WTC11 (cell line): ENCODE measurements around the gene SLC38A6. TPM values are rescaled to one million over a fixed set of nuclear protein-coding genes. Genes with fewer than 3 reads are reported as not detected.

Experiments
- ATAC-seq: fragments of 200-7000 bp; cut with Tn5 transposase; 2 replicates; pipeline ENCODE4 v1.10.0; 2021; ENCODE audit warnings: mild to moderate bottlenecking, moderate library complexity
- CTCF ChIA-PET: fragments of 300-600 bp; sonication (Branson Sonifier 250); formaldehyde crosslinking; loops from one replicate; lab custom pipeline; 2021; ENCODE audit warnings: antibody characterized with exemption; lab: Charles Lee
- POLR2A ChIA-PET: fragments of 350-600 bp; sonication (Branson Sonifier 250); formaldehyde crosslinking; loops from one replicate; lab custom pipeline; 2021; ENCODE audit warnings: antibody characterized with exemption; lab: Charles Lee
- DNase-seq: peaks from one replicate; pipeline ENCODE4 v3.0.0; 2021; ENCODE audit warnings: low spot score
- H3K27ac Mint-ChIP-seq: 2 replicates; pipeline ENCODE4 v1.8.0; 2021; ENCODE audit warnings: mixed read lengths
- H3K27me3 Mint-ChIP-seq: 2 replicates; pipeline ENCODE4 v1.8.0; 2021; ENCODE audit warnings: low read depth, mild to moderate bottlenecking, moderate library complexity, mixed read lengths
- H3K36me3 Mint-ChIP-seq: 2 replicates; pipeline ENCODE4 v1.8.0; 2021; ENCODE audit warnings: mixed read lengths
- H3K4me1 Mint-ChIP-seq: 2 replicates; pipeline ENCODE4 v1.8.0; 2022; ENCODE audit warnings: mixed read lengths
- H3K4me3 Mint-ChIP-seq: 2 replicates; pipeline ENCODE4 v1.8.0; 2021; ENCODE audit warnings: mild to moderate bottlenecking, moderate library complexity, mixed read lengths
- H3K9me3 Mint-ChIP-seq: 2 replicates; pipeline ENCODE4 v1.8.0; 2021; ENCODE audit warnings: mixed read lengths
- CREM ChIP-seq: sonication (generic); formaldehyde crosslinking; IDR thresholded peaks from 2 replicates; pipeline ENCODE4 v1.8.1; 2022; ENCODE audit warnings: mild to moderate bottlenecking, missing genetic modification reagents, moderate library complexity
- EMX1 ChIP-seq: fragments of 250-450 bp; sonication (Bioruptor Pico); IDR thresholded peaks from 2 replicates; pipeline ENCODE4 v1.8.0; 2021; ENCODE audit warnings: mild to moderate bottlenecking
- ESRRA ChIP-seq: sonication (generic); formaldehyde crosslinking; IDR thresholded peaks from 2 replicates; pipeline ENCODE4 v1.8.1; 2022; ENCODE audit warnings: mild to moderate bottlenecking, missing genetic modification reagents, borderline replicate concordance
- ETV6 ChIP-seq: sonication (generic); formaldehyde crosslinking; IDR thresholded peaks from 2 replicates; pipeline ENCODE4 v1.8.1; 2022; ENCODE audit warnings: mild to moderate bottlenecking, missing genetic modification reagents
- FOXK1 ChIP-seq: sonication (generic); formaldehyde crosslinking; IDR thresholded peaks from 2 replicates; pipeline ENCODE4 v1.8.0; 2022; ENCODE audit warnings: mild to moderate bottlenecking, moderate library complexity, missing genetic modification reagents
- NFE2L1 ChIP-seq: sonication (generic); formaldehyde crosslinking; IDR thresholded peaks from 2 replicates; pipeline ENCODE4 v1.8.1; 2023; ENCODE audit warnings: missing genetic modification reagents
- SMAD3 ChIP-seq: sonication (generic); formaldehyde crosslinking; IDR thresholded peaks from 2 replicates; pipeline ENCODE4 v1.8.0; 2022; ENCODE audit warnings: missing genetic modification reagents, mild to moderate bottlenecking, borderline replicate concordance
- SP1 ChIP-seq: sonication (generic); formaldehyde crosslinking; conservative IDR thresholded peaks from 2 replicates; pipeline ENCODE4 v1.8.1; 2022; ENCODE audit warnings: missing genetic modification reagents
- TEAD1 ChIP-seq: sonication (generic); formaldehyde crosslinking; IDR thresholded peaks from 2 replicates; pipeline ENCODE4 v1.8.0; 2022; ENCODE audit warnings: mild to moderate bottlenecking, missing genetic modification reagents
- TP53 ChIP-seq: sonication (generic); formaldehyde crosslinking; IDR thresholded peaks from 2 replicates; pipeline ENCODE4 v1.8.1; 2023; ENCODE audit warnings: mild to moderate bottlenecking, missing genetic modification reagents
- ZBTB21 ChIP-seq: sonication (generic); formaldehyde crosslinking; IDR thresholded peaks from 2 replicates; pipeline ENCODE4 v1.8.1; 2023; ENCODE audit warnings: mild to moderate bottlenecking, missing genetic modification reagents, borderline replicate concordance
- ZNF232 ChIP-seq: sonication (generic); formaldehyde crosslinking; IDR thresholded peaks from 2 replicates; pipeline ENCODE4 v1.8.0; 2022; ENCODE audit warnings: mild to moderate bottlenecking, missing genetic modification reagents
- ZNF423 ChIP-seq: fragments of 250-450 bp; sonication (Bioruptor Pico); IDR thresholded peaks from 2 replicates; pipeline ENCODE4 v2.1.2; 2022; ENCODE audit warnings: mild to moderate bottlenecking, moderate library complexity
- total RNA-seq: library from RNA; stranded (reverse); gene quantifications from 3 replicates; pipeline ENCODE4 v1.2.3, GENCODE V29; 2021
- TF ChIP-seq, protein P1 (sequence below): sonication (generic); formaldehyde crosslinking; IDR thresholded peaks from 2 replicates; pipeline ENCODE4 v1.8.1; 2023; ENCODE audit warnings: mild to moderate bottlenecking, missing genetic modification reagents, borderline replicate concordance
- TF ChIP-seq, protein P2 (sequence below): sonication (generic); formaldehyde crosslinking; IDR thresholded peaks from 2 replicates; pipeline ENCODE4 v1.8.1; 2023; ENCODE audit warnings: mild to moderate bottlenecking, missing genetic modification reagents
- TF ChIP-seq, protein P3 (sequence below): sonication (generic); formaldehyde crosslinking; IDR thresholded peaks from 2 replicates; pipeline ENCODE4 v1.8.1; 2023; ENCODE audit warnings: mild to moderate bottlenecking, missing genetic modification reagents, moderate library complexity
- TF ChIP-seq, protein P4 (sequence below): sonication (generic); formaldehyde crosslinking; IDR thresholded peaks from 2 replicates; pipeline ENCODE4 v1.8.0; 2022; ENCODE audit warnings: mild to moderate bottlenecking, missing genetic modification reagents
- TF ChIP-seq, protein P5 (sequence below): sonication (generic); formaldehyde crosslinking; IDR thresholded peaks from 2 replicates; pipeline ENCODE4 v1.8.0; 2022; ENCODE audit warnings: mild to moderate bottlenecking, missing genetic modification reagents

SLC38A6 gene
- total RNA-seq, 1 experiment from 2014 or later, result 8.7 TPM

DNA sequence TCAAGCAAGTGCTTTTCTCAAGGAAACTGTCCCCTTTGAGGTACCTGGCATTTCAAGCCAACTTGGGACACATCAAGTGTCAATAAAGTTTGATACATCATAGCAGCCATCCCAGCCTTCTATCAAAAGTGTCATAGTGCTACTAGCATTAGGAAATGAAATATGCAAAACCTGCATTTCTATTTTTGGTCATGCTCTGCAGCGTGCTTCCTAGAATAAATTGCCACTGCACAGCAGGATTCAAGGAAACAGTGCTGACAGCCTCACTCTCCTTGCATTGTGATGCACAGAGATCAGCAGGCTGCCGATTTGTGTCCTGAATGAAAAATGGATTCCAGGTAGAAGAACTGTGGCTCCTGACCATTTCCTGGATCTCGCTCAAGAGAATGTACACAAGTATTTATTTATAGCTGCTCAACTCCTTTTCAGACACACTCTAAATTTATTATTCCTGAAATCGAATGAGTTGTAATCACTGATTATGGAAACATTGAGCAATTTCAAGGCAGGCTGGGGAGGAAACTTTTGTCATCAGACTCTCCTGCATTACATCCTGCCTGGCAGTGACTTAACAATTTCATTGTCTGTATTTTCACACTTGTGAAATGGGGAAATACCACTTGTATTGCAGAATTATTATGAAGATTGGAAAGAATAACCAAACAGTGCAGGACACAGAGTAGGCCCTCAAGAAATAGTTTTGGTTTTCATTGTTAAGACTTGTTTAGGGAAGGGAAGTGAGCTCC is 120.9 kb downstream of the SLC38A6 start:
- Mint-ChIP-seq H3K4me3 (no peak overlapping the region; the same call in 1 of the 2 replicates), H3K27ac (peak overlapping the region; percentile 95), H3K27me3 (peaks cover 4% of the 10 kb centered on the region; the same call in 1 of the 2 replicates), H3K4me1 (peaks cover 50% of the 10 kb centered on the region), H3K9me3 (peaks cover 33% of the 10 kb centered on the region), H3K36me3 (peaks cover 40% of the 10 kb centered on the region)
- ATAC-seq (peak; percentile 60), DNase-seq (peak; percentile 34)
- ChIA-PET POLR2A (no interaction called here), CTCF (no interaction called here)
- TF ChIP-seq, protein P1, sequence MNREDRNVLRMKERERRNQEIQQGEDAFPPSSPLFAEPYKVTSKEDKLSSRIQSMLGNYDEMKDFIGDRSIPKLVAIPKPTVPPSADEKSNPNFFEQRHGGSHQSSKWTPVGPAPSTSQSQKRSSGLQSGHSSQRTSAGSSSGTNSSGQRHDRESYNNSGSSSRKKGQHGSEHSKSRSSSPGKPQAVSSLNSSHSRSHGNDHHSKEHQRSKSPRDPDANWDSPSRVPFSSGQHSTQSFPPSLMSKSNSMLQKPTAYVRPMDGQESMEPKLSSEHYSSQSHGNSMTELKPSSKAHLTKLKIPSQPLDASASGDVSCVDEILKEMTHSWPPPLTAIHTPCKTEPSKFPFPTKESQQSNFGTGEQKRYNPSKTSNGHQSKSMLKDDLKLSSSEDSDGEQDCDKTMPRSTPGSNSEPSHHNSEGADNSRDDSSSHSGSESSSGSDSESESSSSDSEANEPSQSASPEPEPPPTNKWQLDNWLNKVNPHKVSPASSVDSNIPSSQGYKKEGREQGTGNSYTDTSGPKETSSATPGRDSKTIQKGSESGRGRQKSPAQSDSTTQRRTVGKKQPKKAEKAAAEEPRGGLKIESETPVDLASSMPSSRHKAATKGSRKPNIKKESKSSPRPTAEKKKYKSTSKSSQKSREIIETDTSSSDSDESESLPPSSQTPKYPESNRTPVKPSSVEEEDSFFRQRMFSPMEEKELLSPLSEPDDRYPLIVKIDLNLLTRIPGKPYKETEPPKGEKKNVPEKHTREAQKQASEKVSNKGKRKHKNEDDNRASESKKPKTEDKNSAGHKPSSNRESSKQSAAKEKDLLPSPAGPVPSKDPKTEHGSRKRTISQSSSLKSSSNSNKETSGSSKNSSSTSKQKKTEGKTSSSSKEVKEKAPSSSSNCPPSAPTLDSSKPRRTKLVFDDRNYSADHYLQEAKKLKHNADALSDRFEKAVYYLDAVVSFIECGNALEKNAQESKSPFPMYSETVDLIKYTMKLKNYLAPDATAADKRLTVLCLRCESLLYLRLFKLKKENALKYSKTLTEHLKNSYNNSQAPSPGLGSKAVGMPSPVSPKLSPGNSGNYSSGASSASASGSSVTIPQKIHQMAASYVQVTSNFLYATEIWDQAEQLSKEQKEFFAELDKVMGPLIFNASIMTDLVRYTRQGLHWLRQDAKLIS (CRISPR knock-in tag), result 0 out of 2 replicates have a peak, but pooled peaks have one; percentile 36
- TF ChIP-seq TEAD1 (CRISPR knock-in tag) (peak; percentile 94; the same call in 1 of the 2 replicates), ZNF423 (no peak), ETV6 (peak; percentile 98), SP1 (peak; percentile 58), ESRRA (CRISPR knock-in tag) (no peak), ZNF232 (CRISPR knock-in tag) (0 out of 2 replicates have a peak, but pooled peaks have one; percentile 83), CREM (CRISPR knock-in tag) (peak; percentile 38; the same call in 1 of the 2 replicates), ZBTB21 (CRISPR knock-in tag) (0 out of 2 replicates have a peak, but pooled peaks have one; percentile 19), TP53 (CRISPR knock-in tag) (no peak), SMAD3 (CRISPR knock-in tag) (0 out of 2 replicates have a peak, but pooled peaks have one; percentile 43), NFE2L1 (peak; percentile 49; the same call in 1 of the 2 replicates), FOXK1 (CRISPR knock-in tag) (peak; percentile 48; the same call in 1 of the 2 replicates), EMX1 (CRISPR knock-in tag) (no peak)
- TF ChIP-seq, protein P2, sequence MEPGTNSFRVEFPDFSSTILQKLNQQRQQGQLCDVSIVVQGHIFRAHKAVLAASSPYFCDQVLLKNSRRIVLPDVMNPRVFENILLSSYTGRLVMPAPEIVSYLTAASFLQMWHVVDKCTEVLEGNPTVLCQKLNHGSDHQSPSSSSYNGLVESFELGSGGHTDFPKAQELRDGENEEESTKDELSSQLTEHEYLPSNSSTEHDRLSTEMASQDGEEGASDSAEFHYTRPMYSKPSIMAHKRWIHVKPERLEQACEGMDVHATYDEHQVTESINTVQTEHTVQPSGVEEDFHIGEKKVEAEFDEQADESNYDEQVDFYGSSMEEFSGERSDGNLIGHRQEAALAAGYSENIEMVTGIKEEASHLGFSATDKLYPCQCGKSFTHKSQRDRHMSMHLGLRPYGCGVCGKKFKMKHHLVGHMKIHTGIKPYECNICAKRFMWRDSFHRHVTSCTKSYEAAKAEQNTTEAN, result 0 out of 2 replicates have a peak, but pooled peaks have one; percentile 45
- TF ChIP-seq, protein P3, sequence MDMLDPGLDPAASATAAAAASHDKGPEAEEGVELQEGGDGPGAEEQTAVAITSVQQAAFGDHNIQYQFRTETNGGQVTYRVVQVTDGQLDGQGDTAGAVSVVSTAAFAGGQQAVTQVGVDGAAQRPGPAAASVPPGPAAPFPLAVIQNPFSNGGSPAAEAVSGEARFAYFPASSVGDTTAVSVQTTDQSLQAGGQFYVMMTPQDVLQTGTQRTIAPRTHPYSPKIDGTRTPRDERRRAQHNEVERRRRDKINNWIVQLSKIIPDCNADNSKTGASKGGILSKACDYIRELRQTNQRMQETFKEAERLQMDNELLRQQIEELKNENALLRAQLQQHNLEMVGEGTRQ (CRISPR knock-in tag), result 0 out of 2 replicates have a peak, but pooled peaks have one; percentile 20
- TF ChIP-seq, protein P4, sequence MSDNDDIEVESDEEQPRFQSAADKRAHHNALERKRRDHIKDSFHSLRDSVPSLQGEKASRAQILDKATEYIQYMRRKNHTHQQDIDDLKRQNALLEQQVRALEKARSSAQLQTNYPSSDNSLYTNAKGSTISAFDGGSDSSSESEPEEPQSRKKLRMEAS, result peak; percentile 77; the same call in 1 of the 2 replicates
- TF ChIP-seq, protein P5, sequence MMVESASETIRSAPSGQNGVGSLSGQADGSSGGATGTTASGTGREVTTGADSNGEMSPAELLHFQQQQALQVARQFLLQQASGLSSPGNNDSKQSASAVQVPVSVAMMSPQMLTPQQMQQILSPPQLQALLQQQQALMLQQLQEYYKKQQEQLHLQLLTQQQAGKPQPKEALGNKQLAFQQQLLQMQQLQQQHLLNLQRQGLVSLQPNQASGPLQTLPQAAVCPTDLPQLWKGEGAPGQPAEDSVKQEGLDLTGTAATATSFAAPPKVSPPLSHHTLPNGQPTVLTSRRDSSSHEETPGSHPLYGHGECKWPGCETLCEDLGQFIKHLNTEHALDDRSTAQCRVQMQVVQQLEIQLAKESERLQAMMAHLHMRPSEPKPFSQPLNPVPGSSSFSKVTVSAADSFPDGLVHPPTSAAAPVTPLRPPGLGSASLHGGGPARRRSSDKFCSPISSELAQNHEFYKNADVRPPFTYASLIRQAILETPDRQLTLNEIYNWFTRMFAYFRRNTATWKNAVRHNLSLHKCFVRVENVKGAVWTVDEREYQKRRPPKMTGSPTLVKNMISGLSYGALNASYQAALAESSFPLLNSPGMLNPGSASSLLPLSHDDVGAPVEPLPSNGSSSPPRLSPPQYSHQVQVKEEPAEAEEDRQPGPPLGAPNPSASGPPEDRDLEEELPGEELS (CRISPR knock-in tag), result peak; percentile 93; the same call in 1 of the 2 replicates

Other genes starting within 250 kb of the SLC38A6 start
- 55.2 to 59.0 TPM (median 56.0 TPM) in 3 replicates for gene MNAT1, start 246.5 kb upstream of the SLC38A6 start, total RNA-seq
- 17.6 to 25.2 TPM (median 18.5 TPM) in 3 replicates for gene TRMT5, start 166 bp upstream of the SLC38A6 start, total RNA-seq